OCI-LY3 (cell line): ENCODE results near the gene GABRR1.

ENCODE experiments used
- EZH2phosphoT487 ChIP-seq: fragments of 200-600 bp; shearing (Covaris generic); IDR thresholded peaks from 2 replicates; pipeline ENCODE4 v1.6.1; 2018; ENCODE audit warnings: antibody characterized with exemption, mixed run types, low read depth
- TF ChIP-seq, protein P1 (sequence below): fragments of 200-600, 300-600 bp; sonication (generic); IDR thresholded peaks from 2 replicates; pipeline ENCODE4 v1.5.1; 2014; ENCODE audit warnings: antibody characterized with exemption, low read length, low read depth

- TF ChIP-seq, protein P1, sequence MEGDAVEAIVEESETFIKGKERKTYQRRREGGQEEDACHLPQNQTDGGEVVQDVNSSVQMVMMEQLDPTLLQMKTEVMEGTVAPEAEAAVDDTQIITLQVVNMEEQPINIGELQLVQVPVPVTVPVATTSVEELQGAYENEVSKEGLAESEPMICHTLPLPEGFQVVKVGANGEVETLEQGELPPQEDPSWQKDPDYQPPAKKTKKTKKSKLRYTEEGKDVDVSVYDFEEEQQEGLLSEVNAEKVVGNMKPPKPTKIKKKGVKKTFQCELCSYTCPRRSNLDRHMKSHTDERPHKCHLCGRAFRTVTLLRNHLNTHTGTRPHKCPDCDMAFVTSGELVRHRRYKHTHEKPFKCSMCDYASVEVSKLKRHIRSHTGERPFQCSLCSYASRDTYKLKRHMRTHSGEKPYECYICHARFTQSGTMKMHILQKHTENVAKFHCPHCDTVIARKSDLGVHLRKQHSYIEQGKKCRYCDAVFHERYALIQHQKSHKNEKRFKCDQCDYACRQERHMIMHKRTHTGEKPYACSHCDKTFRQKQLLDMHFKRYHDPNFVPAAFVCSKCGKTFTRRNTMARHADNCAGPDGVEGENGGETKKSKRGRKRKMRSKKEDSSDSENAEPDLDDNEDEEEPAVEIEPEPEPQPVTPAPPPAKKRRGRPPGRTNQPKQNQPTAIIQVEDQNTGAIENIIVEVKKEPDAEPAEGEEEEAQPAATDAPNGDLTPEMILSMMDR, result no peak
- TF ChIP-seq EZH2phosphoT487, result no peak
Measured at GRCh38 chr6:89243331-89243629, 26.1 kb upstream of the GABRR1 start.
